Breast epithelium (tissue), 4 donors: Measurements from ENCODE around the gene CACNB2. TPM values are rescaled to one million over a fixed set of nuclear protein-coding genes. Genes with fewer than 3 reads are reported as not detected.

Experiments used
- DNase-seq, 2 donors: peaks; one replicate each; pipeline ENCODE4 v3.0.0-alpha.2; 2019; ENCODE audit warnings: low spot score in 2 of 2
- H3K27ac ChIP-seq, 2 donors: fragments of 200-600 bp; sonication (generic) in 1 of 2; one replicate each; pipeline ENCODE4 v1.5.1; 2016 to 2019; ENCODE audit warnings: mild to moderate bottlenecking in 1 of 2
- H3K27me3 ChIP-seq, 2 donors: fragments of 200-600 bp; sonication (generic) in 1 of 2; one replicate each; pipeline versions ENCODE4 v1.5.1 to v1.6.0; 2017 to 2019; ENCODE audit warnings: control low read depth in 1 of 2, mild to moderate bottlenecking in 1 of 2
- H3K36me3 ChIP-seq: fragments of 200-600 bp; one replicate; pipeline ENCODE4 v1.5.1; 2019
- H3K4me1 ChIP-seq, 2 donors: fragments of 200-600 bp; sonication (generic); one replicate each; pipeline ENCODE4 v1.5.1; 2016 to 2019; ENCODE audit warnings: control low read depth in 1 of 2
- H3K4me3 ChIP-seq, 3 donors: fragments of 200-600 bp; sonication (generic); 1 replicate in 2 of 3; 2 replicates in 1 of 3; pipeline ENCODE4 v1.5.1; 2016 to 2019; ENCODE audit warnings: mild to moderate bottlenecking in 3 of 3, moderate library complexity in 2 of 3
- H3K9me3 ChIP-seq, 2 donors: fragments of 200-600 bp; sonication (generic) in 1 of 2; one replicate each; pipeline ENCODE4 v1.5.1; 2016 to 2019; ENCODE audit warnings: control low read depth in 1 of 2
- CTCF ChIP-seq, 3 donors: fragments of 450-650 bp; IDR thresholded peaks; one replicate each; pipeline ENCODE4 v1.5.1; 2016 to 2017; ENCODE audit warnings: antibody characterized with exemption in 3 of 3, mild to moderate bottlenecking in 3 of 3, moderate library complexity in 3 of 3
- POLR2A ChIP-seq: fragments of 450-650 bp; IDR thresholded peaks from one replicate; pipeline ENCODE4 v1.6.1; 2016; ENCODE audit warnings: antibody characterized with exemption, mild to moderate bottlenecking, moderate library complexity
- POLR2AphosphoS5 ChIP-seq, 3 donors: sonication (generic); formaldehyde crosslinking; IDR thresholded peaks; one replicate each; pipeline ENCODE4 v1.6.1; 2017; ENCODE audit warnings: antibody characterized with exemption in 3 of 3
- intact Hi-C: fragments of 100-400 bp; cut with DNase I; formaldehyde crosslinking; loops from one replicate; pipeline ENCODE4 v1.15.1; 2023; ENCODE audit warnings: low total_unique reads
- total RNA-seq, 3 donors: library from RNA; depleted of rRNA; stranded (reverse); fragments of >200 nt; gene quantifications; one replicate each; pipeline ENCODE4 v1.1.0, GENCODE V29; 2016

Gene CACNB2
- total RNA-seq, 3 donors from 2014 or later, result 0.48 to 8.9 (median 7.5) TPM

GRCh38 chr10:18290651-18291313, 150.6 kb downstream of the CACNB2 start:
- no peak overlapping the region for H3K27ac ChIP-seq
- DNase-seq, result no peak
- H3K4me1 ChIP-seq, result no peaks in the 10 kb centered on the region
- TF ChIP-seq POLR2AphosphoS5 (IDR thresholded peaks at IDR 0.05) (no peak), CTCF (IDR thresholded peaks at IDR 0.05) (no peak), POLR2A (no peak)
- H3K36me3 ChIP-seq, result no peaks in the 10 kb centered on the region
- H3K4me3 ChIP-seq, result no peak overlapping the region
- intact Hi-C loops, result no loop called here
- H3K27me3 ChIP-seq, result no peaks in the 10 kb centered on the region
- H3K9me3 ChIP-seq, result no peaks in the 10 kb centered on the region

GRCh38 chr10:18293536-18294510, 153.6 kb downstream of the CACNB2 start:
- Histone ChIP-seq H3K36me3 (no peaks in the 10 kb centered on the region), H3K9me3 (no peaks in the 10 kb centered on the region), H3K4me1 (no peaks in the 10 kb centered on the region), H3K4me3 (no peak overlapping the region), H3K27ac (no peak overlapping the region), H3K27me3 (no peaks in the 10 kb centered on the region)
- intact Hi-C loops, result no loop called here
- DNase-seq, result no peak
- no peak for TF ChIP-seq POLR2AphosphoS5 (IDR thresholded peaks at IDR 0.05)
- TF ChIP-seq CTCF (IDR thresholded peaks at IDR 0.05), result no peak
- TF ChIP-seq POLR2A, result no peak

GRCh38 chr10:18294633-18295032, 154.4 kb downstream of the CACNB2 start:
- TF ChIP-seq CTCF (IDR thresholded peaks at IDR 0.05) (no peak), POLR2A (no peak), POLR2AphosphoS5 (IDR thresholded peaks at IDR 0.05) (no peak)

GRCh38 chr10:18297659-18298058, 157.4 kb downstream of the CACNB2 start:
- H3K27ac ChIP-seq, result no peak overlapping the region
- no peaks in the 10 kb centered on the region for H3K36me3 ChIP-seq
- no peaks in the 10 kb centered on the region for H3K4me1 ChIP-seq
- no peaks in the 10 kb centered on the region for H3K9me3 ChIP-seq
- H3K4me3 ChIP-seq, result no peak overlapping the region
- no peak for TF ChIP-seq POLR2AphosphoS5 (IDR thresholded peaks at IDR 0.05)
- no peak for TF ChIP-seq CTCF (IDR thresholded peaks at IDR 0.05)
- TF ChIP-seq POLR2A, result no peak
- intact Hi-C loops, result no loop called here
- H3K27me3 ChIP-seq, result no peaks in the 10 kb centered on the region
- no peak for DNase-seq

More at GRCh38 chr10:18294633-18295032, 154.4 kb downstream of the CACNB2 start:
- Histone ChIP-seq H3K4me1 (no peaks in the 10 kb centered on the region), H3K9me3 (no peaks in the 10 kb centered on the region), H3K27me3 (no peaks in the 10 kb centered on the region), H3K27ac (no peak overlapping the region), H3K4me3 (no peak overlapping the region), H3K36me3 (no peaks in the 10 kb centered on the region)
- intact Hi-C loops, result no loop called here
- DNase-seq, result no peak

GRCh38 chr10:18298256-18298655, 158.0 kb downstream of the CACNB2 start:
- no peaks in the 10 kb centered on the region for H3K36me3 ChIP-seq
- no peak overlapping the region for H3K27ac ChIP-seq
- H3K27me3 ChIP-seq, result no peaks in the 10 kb centered on the region
- no peaks in the 10 kb centered on the region for H3K4me1 ChIP-seq
- H3K4me3 ChIP-seq, result no peak overlapping the region
- intact Hi-C loops, result no loop called here
- no peak for DNase-seq
- TF ChIP-seq CTCF (IDR thresholded peaks at IDR 0.05) (no peak), POLR2A (no peak), POLR2AphosphoS5 (IDR thresholded peaks at IDR 0.05) (no peak)
- H3K9me3 ChIP-seq, result no peaks in the 10 kb centered on the region
